NK-92 (cell line): ENCODE data around the gene PACS2.
"Not testable (repeated sequence)": the region's sequence is repeated elsewhere in the genome, so short reads cannot be mapped to it uniquely, and the experiment has no call there.

Experiments used
- DNase-seq: peaks from one replicate; lab custom pipeline; 2025; ENCODE audit not compliant: unreplicated experiment; lab: John Stamatoyannopoulos, UW

The PACS2 gene

GRCh38 chr14:105348169-105348944 is 33.8 kb downstream of the PACS2 start:
- DNase-seq: no peak

- DNase-seq: no peak
These were observed 34.6 kb downstream of the PACS2 start for GRCh38 chr14:105348945-105349699.

- no peak for DNase-seq
These were observed 35.4 kb downstream of the PACS2 start for GRCh38 chr14:105349992-105350391.

GRCh38 chr14:105350450-105351244 is 36.1 kb downstream of the PACS2 start:
- DNase-seq: no peak

- no peak for DNase-seq
These were observed 36.9 kb downstream of the PACS2 start for GRCh38 chr14:105351410-105351809.

GRCh38 chr14:105351920-105352851 is 37.6 kb downstream of the PACS2 start:
- DNase-seq: no peak

GRCh38 chr14:105353136-105353535 is 38.6 kb downstream of the PACS2 start:
- no peak for DNase-seq

GRCh38 chr14:105354541-105354940 is 40.0 kb downstream of the PACS2 start:
- DNase-seq: no peak

- no peak for DNase-seq
These were observed 40.6 kb downstream of the PACS2 start for GRCh38 chr14:105355049-105355575.

GRCh38 chr14:105355850-105356604 is 41.5 kb downstream of the PACS2 start:
- no peak for DNase-seq

GRCh38 chr14:105356927-105357326 is 42.4 kb downstream of the PACS2 start:
- no peak for DNase-seq

- no peak for DNase-seq
These were observed 43.1 kb downstream of the PACS2 start for GRCh38 chr14:105357626-105358025.

GRCh38 chr14:105358140-105358846 is 43.7 kb downstream of the PACS2 start:
- no peak for DNase-seq

- no peak for DNase-seq
These were observed 44.4 kb downstream of the PACS2 start for GRCh38 chr14:105358943-105359342.

- DNase-seq: not testable (repeated sequence)
These were observed 46.9 kb downstream of the PACS2 start for GRCh38 chr14:105361412-105361811.

GRCh38 chr14:105363847-105364708 is 49.5 kb downstream of the PACS2 start:
- no peak for DNase-seq

- DNase-seq: no peak
These were observed 50.6 kb downstream of the PACS2 start for GRCh38 chr14:105365101-105365500.

- no peak for DNase-seq
These were observed 51.1 kb downstream of the PACS2 start for GRCh38 chr14:105365681-105366080.
